Activated CD8-positive, alpha-beta memory T cell treated with anti-CD3 and anti-CD28 coated beads, Interleukin-2, amount 50 U/mL, for 24 hours (primary cell): ENCODE measurements around the gene JMJD1C.
"Not testable (repeated sequence)": the region's sequence is repeated elsewhere in the genome, so short reads cannot be mapped to it uniquely, and the experiment has no call there.

Source experiments
- DNase-seq: peaks from one replicate; pipeline ENCODE4 v3.0.0-alpha.2; 2020; ENCODE audit errors: extremely low read depth

The JMJD1C gene

DNA sequence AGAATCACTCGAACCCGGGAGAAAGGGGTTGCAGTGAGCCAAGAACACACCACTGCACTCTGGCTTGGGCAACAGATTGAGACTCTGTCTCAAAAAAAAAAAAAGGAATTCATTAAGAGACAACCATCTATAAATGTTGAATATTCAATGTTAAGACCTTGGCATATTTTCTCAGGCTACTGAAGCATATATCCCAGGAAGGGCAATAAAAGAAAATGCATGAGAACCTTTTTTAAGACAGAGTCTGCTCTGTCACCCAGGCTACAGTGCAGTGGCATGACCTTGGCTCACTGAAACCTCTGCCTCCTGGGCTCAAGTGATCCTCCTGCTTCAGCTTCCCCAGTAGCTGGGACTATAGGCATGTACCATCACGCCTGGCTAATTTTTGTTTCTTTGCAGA, 165.0 kb downstream of the JMJD1C start:
- no peak for DNase-seq

- DNase-seq = no peak
Observed at GRCh38 chr10:63297941-63298340, 167.8 kb downstream of the JMJD1C start.

GRCh38 chr10:63294781-63295180, 171.0 kb downstream of the JMJD1C start:
- DNase-seq = no peak

GRCh38 chr10:63292847-63293246, 172.9 kb downstream of the JMJD1C start:
- not testable (repeated sequence) for DNase-seq

GRCh38 chr10:63288170-63288569, 177.6 kb downstream of the JMJD1C start:
- no peak for DNase-seq

GRCh38 chr10:63286754-63287264, 179.0 kb downstream of the JMJD1C start:
- DNase-seq = no peak

DNA sequence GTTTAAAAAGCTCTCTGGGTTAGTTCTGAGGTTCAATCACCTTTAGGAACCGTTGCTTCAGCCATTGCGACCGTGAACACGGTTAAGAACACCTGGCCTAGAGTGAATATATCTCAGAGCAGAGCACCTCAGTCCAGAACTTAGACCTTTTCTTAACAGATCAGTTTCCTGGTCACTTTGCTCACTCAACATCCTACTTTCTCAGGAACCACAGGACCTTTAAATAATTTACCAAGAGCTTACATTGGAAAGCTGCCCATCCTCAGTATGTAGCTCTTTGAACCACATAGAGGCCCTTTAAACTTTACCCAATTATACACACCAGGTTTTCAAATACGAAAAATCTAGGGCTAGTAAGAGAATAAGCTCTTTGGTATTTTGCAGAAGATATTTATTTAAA, 179.4 kb downstream of the JMJD1C start:
- no peak for DNase-seq

GRCh38 chr10:63283901-63284300, 181.9 kb downstream of the JMJD1C start:
- not testable (repeated sequence) for DNase-seq

DNA sequence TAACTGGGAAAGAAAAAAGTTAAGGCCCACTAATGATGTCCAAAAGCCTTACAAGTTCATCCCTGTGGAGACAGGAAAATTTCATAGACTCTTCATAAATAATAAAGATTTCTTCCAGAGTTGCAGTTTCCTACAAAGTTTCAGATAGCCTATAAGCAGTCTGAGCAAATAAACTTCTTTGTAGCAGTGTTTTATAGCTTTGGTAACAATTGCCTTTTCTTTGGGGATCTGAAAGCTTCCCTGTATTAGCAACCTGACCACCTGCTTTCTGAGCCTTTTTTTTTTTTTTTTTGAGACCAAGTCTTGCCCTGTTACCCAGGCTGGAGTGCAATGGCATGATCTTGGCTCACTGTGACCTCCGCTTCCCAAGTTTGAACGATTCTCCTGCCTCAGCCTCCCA, 182.7 kb downstream of the JMJD1C start:
- no peak for DNase-seq

DNA sequence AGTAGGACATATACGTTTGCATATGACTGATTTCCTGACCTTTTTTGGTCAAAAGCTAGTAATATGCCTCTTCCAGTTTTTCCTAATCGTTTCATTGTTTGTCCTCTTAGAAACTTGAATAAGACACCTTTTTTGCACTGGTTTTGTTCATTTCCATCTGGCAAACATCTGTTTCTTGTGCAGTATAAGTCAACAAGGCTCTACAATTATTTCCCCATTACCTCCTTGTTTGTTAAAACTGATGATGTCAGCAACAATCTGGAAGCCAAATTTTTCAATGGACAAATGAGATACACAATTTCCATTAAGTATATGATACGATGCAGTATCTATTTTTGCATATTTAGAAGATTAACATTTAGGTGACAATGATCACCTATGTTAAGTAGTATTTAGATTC, 183.8 kb downstream of the JMJD1C start:
- DNase-seq = no peak

DNA sequence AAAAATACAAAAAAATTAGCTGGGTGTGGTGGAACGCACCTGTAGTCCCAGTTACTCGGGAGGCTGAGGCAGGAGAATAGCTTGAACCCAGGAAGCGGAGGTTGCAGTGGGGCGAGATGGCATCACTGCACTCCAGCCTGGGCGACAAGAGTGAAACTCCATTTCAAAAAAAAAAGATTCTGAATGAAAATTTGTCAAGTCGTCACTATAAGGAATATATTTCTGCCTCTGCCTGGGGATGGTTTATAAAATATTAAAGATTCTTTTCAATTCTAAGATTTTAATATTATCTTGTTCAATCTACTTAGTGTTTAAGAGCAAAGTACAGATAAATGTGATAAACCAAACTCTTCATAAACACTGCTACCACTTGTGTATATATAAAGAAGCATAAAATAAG, 185.4 kb downstream of the JMJD1C start:
- no peak for DNase-seq

GRCh38 chr10:63275094-63275493, 190.7 kb downstream of the JMJD1C start:
- DNase-seq = no peak

- DNase-seq = no peak
Observed at GRCh38 chr10:63273577-63273976, 192.2 kb downstream of the JMJD1C start.

DNA sequence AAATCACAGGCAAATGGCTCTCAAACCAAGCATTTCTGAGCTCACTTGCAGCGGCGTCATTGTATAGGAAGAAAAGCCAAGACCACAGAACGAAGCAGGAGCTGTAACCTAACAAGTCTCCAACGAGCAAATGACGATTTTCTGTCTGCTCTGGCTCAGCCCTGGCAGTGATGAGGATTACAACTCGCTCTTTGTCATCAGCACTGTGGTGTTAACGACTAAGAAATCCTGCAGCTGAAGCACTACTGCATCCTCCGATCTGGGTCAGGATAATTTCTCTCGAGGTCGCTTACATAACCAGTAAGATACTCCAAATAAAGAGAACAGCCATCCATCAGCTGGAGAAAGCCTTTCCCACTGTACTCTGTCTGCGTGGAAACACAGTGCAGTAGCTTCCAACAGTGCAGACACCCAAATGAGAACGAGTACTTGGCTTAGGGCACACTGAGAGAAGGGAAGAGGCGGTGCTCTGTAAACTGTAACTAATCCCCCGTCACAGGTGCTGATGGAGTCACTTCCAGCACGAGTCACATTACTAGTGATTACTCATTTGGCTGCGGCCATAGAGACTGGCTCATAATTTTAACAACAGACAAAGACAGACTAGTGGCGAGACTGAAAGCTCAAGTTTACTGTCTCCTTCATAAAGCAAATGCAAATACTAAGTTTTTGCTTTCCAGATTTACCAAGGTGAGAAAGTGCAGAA, 196.8 kb downstream of the JMJD1C start:
- DNase-seq = peak; percentile 59

GRCh38 chr10:63268149-63268797, 197.5 kb downstream of the JMJD1C start:
- DNase-seq = no peak

- DNase-seq = no peak
Observed at GRCh38 chr10:63267414-63268148, 198.2 kb downstream of the JMJD1C start.

DNA sequence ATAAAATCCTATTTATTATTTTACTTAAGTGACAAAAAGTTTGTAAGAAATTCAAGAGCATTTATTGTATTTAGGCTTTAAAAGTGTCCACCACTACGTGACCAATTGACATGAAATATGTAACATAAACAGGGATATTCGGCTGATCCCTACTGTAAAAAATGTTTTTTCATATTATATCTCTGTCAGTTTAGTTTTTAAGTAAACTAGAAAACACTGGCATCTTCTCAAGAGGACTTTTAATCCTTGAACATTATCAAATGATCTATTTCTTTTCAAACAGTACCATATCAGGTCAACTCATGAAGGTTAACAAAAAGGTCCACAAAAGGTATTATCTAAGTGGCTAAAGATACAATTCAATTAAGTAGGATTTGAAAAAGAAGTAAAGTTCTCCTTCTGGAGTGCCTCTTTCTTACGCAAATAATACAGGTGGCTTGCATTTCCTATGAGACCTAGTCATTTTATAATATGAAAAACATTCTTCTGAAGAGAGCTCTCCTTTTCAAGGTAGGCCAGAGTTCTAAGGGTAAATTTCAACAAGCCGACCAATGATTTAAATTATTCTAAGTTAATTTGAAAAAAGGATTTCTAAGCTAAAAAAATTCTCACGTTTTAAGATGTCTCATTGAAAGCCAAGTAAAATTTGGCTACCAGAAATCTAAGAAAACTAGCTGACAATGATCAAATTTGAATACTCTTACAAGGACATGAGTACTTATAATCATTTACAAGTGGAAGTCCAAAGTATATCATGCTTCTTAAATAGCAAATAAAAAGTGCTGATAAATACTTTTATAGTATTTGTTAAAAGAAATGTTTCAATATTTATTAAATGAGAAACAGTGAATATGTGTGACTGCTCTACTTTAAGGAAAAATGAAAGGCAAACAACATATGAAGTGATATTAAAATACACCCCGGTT, 199.1 kb downstream of the JMJD1C start:
- no peak for DNase-seq

DNA sequence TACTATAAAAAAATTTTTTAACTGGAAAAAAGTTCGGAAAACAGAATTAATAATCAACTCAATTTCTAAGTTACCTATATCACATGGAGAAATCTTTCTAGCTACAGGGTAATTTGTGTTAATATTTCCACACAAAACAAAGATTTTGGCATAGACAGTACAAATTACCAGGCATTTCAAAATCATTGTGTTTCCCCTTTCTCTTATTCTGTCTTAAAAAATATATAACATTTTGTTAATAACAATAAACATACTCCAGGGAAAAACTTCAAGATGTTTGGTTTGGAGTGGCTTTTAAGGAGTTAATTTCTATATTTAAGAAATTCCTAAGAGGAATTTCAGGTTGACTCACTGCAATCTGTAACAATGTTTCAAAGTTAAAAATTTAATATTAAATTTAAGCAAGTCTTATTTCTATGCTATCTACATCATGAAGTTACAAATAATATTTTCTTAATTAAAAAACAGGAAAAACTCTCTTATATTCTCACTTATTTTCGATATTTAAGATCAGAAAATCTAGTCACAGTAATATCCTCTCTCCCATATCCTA, 200.0 kb downstream of the JMJD1C start:
- DNase-seq = no peak

DNA sequence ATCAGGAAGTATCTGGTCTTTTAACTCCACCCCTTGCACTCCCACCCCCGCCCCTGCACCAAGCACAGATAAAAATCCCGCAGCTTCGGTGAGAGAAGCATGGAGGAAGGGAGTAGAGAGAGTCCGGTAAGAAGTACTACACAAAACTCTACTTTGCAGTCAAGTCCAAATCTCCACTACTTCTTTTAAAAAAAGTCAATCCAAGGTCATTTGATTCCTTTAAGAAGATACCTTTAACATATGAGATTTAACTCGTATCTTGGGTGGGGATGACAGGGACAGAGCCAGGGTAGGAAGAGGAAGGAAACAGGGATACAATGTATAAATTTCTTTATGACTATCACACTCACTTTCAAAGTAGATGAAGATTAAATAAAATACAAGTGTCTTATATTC, 200.6 kb downstream of the JMJD1C start:
- no peak for DNase-seq

DNA sequence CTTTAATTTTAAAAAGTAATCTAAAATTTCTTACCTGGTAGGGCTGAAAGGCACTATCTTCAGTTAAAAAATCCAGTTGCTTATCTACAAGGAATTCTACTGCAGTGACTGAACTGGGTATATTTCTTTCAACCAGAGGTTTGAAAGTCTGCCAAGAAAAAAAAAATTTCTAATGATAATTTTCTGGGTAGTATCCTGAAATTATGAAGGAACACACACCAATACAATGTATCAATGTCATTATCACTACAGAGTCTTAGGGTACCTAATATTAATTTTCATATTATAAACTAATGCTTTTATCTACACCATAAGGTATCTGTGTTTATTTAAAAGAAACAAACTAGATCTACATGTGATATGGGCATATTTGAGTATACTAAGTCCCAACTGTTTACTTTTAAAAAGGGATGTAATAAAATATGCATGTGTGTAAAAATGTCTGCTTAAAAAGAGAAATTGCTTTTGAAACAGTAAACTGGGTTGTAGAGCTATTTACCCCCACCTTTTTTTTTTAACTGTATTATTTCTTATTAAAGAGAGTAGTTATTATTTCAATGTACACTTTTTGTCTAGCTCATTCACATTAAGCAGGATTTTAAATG, 201.1 kb downstream of the JMJD1C start:
- DNase-seq = no peak
